ENCODE measurements around the gene MAP2K3. TPM values are rescaled to one million over a fixed set of nuclear protein-coding genes. Genes with fewer than 3 reads are reported as not detected.
"Not testable (repeated sequence)": the region's sequence is repeated elsewhere in the genome, so short reads cannot be mapped to it uniquely, and the experiment has no call there.

Gene MAP2K3
- total RNA-seq, 1 donor from 2014 or later = 55.8 TPM

GRCh38 chr17:21321744-21322191, 37.3 kb downstream of the MAP2K3 start:
- DNase-seq (ENCODE audit: extremely low read depth, low read depth, low spot score) = not testable (repeated sequence)

GRCh38 chr17:21323257-21324111, 39.0 kb downstream of the MAP2K3 start:
- not testable (repeated sequence) for DNase-seq (ENCODE audit: extremely low read depth, low read depth, low spot score)

GRCh38 chr17:21324741-21325140, 40.2 kb downstream of the MAP2K3 start:
- DNase-seq (ENCODE audit: extremely low read depth, low read depth, low spot score) = not testable (repeated sequence)

GRCh38 chr17:21327921-21328320, 43.4 kb downstream of the MAP2K3 start:
- not testable (repeated sequence) for DNase-seq (ENCODE audit: extremely low read depth, low read depth, low spot score)

GRCh38 chr17:21328778-21329177, 44.3 kb downstream of the MAP2K3 start:
- DNase-seq (ENCODE audit: extremely low read depth, low read depth, low spot score) = not testable (repeated sequence)

GRCh38 chr17:21330436-21331160, 46.1 kb downstream of the MAP2K3 start:
- no peak for DNase-seq (ENCODE audit: extremely low read depth, low read depth, low spot score)

GRCh38 chr17:21336541-21337294, 52.2 kb downstream of the MAP2K3 start:
- DNase-seq (ENCODE audit: extremely low read depth, low read depth, low spot score) = not testable (repeated sequence)

- DNase-seq (ENCODE audit: extremely low read depth, low read depth, low spot score) = not testable (repeated sequence)
Observed at GRCh38 chr17:21337981-21338625, 53.6 kb downstream of the MAP2K3 start.

GRCh38 chr17:21339011-21339410, 54.5 kb downstream of the MAP2K3 start:
- DNase-seq (ENCODE audit: extremely low read depth, low read depth, low spot score) = no peak

GRCh38 chr17:21339571-21339970, 55.1 kb downstream of the MAP2K3 start:
- not testable (repeated sequence) for DNase-seq (ENCODE audit: extremely low read depth, low read depth, low spot score)

GRCh38 chr17:21340407-21340806, 55.9 kb downstream of the MAP2K3 start:
- not testable (repeated sequence) for DNase-seq (ENCODE audit: extremely low read depth, low read depth, low spot score)

GRCh38 chr17:21341279-21341678, 56.8 kb downstream of the MAP2K3 start:
- DNase-seq (ENCODE audit: extremely low read depth, low read depth, low spot score) = not testable (repeated sequence)

- not testable (repeated sequence) for DNase-seq (ENCODE audit: extremely low read depth, low read depth, low spot score)
Observed at GRCh38 chr17:21341925-21342540, 57.5 kb downstream of the MAP2K3 start.

GRCh38 chr17:21343061-21343949, 58.8 kb downstream of the MAP2K3 start:
- not testable (repeated sequence) for DNase-seq (ENCODE audit: extremely low read depth, low read depth, low spot score)

- DNase-seq (ENCODE audit: extremely low read depth, low read depth, low spot score) = not testable (repeated sequence)
Observed at GRCh38 chr17:21344801-21345200, 60.3 kb downstream of the MAP2K3 start.

GRCh38 chr17:21345236-21345635, 60.7 kb downstream of the MAP2K3 start:
- DNase-seq (ENCODE audit: extremely low read depth, low read depth, low spot score) = no peak

- not testable (repeated sequence) for DNase-seq (ENCODE audit: extremely low read depth, low read depth, low spot score)
Observed at GRCh38 chr17:21346107-21346506, 61.6 kb downstream of the MAP2K3 start.

GRCh38 chr17:21346651-21347250, 62.2 kb downstream of the MAP2K3 start:
- not testable (repeated sequence) for DNase-seq (ENCODE audit: extremely low read depth, low read depth, low spot score)

All from glomerular endothelial cell (primary cell).